ENCODE results near the gene ADGRL1.

- no peak for TF ChIP-seq CTCF (IDR thresholded peaks at IDR 0.05; ENCODE audit: borderline replicate concordance, extremely low read depth, low read length, poor library complexity, severe bottlenecking)
- TF ChIP-seq EZH2 (IDR thresholded peaks at IDR 0.05; ENCODE audit: borderline replicate concordance, low read depth, low read length, severe bottlenecking) = no peak
Observed at GRCh38 chr19:14159059-14159458, 46.9 kb downstream of the ADGRL1 start.

All from DND-41 (cell line).